OCI-LY3 (cell line): ENCODE results near the gene SLC66A2.

Experiments
- EZH2phosphoT487 ChIP-seq: fragments of 200-600 bp; shearing (Covaris generic); IDR thresholded peaks from 2 replicates; pipeline ENCODE4 v1.6.1; 2018; ENCODE audit warnings: antibody characterized with exemption, mixed run types, low read depth
- TF ChIP-seq, protein P1 (sequence below): fragments of 200-600, 300-600 bp; sonication (generic); IDR thresholded peaks from 2 replicates; pipeline ENCODE4 v1.5.1; 2014; ENCODE audit warnings: antibody characterized with exemption, low read length, low read depth

- TF ChIP-seq, protein P1, sequence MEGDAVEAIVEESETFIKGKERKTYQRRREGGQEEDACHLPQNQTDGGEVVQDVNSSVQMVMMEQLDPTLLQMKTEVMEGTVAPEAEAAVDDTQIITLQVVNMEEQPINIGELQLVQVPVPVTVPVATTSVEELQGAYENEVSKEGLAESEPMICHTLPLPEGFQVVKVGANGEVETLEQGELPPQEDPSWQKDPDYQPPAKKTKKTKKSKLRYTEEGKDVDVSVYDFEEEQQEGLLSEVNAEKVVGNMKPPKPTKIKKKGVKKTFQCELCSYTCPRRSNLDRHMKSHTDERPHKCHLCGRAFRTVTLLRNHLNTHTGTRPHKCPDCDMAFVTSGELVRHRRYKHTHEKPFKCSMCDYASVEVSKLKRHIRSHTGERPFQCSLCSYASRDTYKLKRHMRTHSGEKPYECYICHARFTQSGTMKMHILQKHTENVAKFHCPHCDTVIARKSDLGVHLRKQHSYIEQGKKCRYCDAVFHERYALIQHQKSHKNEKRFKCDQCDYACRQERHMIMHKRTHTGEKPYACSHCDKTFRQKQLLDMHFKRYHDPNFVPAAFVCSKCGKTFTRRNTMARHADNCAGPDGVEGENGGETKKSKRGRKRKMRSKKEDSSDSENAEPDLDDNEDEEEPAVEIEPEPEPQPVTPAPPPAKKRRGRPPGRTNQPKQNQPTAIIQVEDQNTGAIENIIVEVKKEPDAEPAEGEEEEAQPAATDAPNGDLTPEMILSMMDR = no peak
- TF ChIP-seq EZH2phosphoT487 = no peak
Observed at GRCh38 chr18:79931475-79931874, 20.0 kb downstream of the SLC66A2 start.
